Mesenchymal stem cell (in vitro differentiated cells and primary cell): ENCODE results near the gene LRP1B.

Experiments used
- DNase-seq: peaks from one replicate; pipeline ENCODE4 v3.0.0-alpha.2; 2013
- H2AFZ ChIP-seq: one replicate; pipeline ENCODE4 v1.6.1; 2013; ENCODE audit warnings: low read depth, mild to moderate bottlenecking, control low read depth, inconsistent platforms, low read length, moderate library complexity
- H2AK5ac ChIP-seq: 2 replicates; pipeline ENCODE4 v1.6.1; 2013; ENCODE audit warnings: low read length, moderate library complexity, mild to moderate bottlenecking, inconsistent platforms; ENCODE audit not compliant: severe bottlenecking
- H2BK120ac ChIP-seq: one replicate; pipeline ENCODE4 v1.6.1; 2013; ENCODE audit warnings: low read depth, mild to moderate bottlenecking, inconsistent platforms, low read length, moderate library complexity
- H2BK12ac ChIP-seq, 2 experiments: one replicate each; pipeline ENCODE4 v1.6.1; 2013; ENCODE audit warnings: inconsistent platforms in 2 of 2, low read length in 2 of 2, mild to moderate bottlenecking in 2 of 2, moderate library complexity in 2 of 2, control low read depth in 1 of 2
- H2BK15ac ChIP-seq: one replicate; pipeline ENCODE4 v1.6.1; 2013; ENCODE audit warnings: mild to moderate bottlenecking, low read depth, inconsistent platforms; ENCODE audit not compliant: poor library complexity, severe bottlenecking
- H2BK5ac ChIP-seq: 2 replicates; pipeline ENCODE4 v1.6.1; 2013; ENCODE audit warnings: low read depth, mild to moderate bottlenecking, low read length, control low read depth, inconsistent platforms; ENCODE audit not compliant: poor library complexity, severe bottlenecking
- H3K14ac ChIP-seq, 2 experiments: one replicate each; pipeline ENCODE4 v1.6.1; 2013; ENCODE audit warnings: inconsistent platforms in 2 of 2, low read length in 2 of 2, control low read depth in 1 of 2, mild to moderate bottlenecking in 1 of 2, moderate library complexity in 1 of 2
- H3K18ac ChIP-seq, 2 experiments: one replicate each; pipeline ENCODE4 v1.6.1; 2013; ENCODE audit warnings: inconsistent platforms in 2 of 2, low read length in 2 of 2, control low read depth in 1 of 2, low read depth in 1 of 2, mild to moderate bottlenecking in 1 of 2
- H3K23ac ChIP-seq, 2 experiments: one replicate each; pipeline ENCODE4 v1.6.1; 2013; ENCODE audit warnings: inconsistent platforms in 2 of 2, low read length in 2 of 2, mild to moderate bottlenecking in 2 of 2, moderate library complexity in 2 of 2, control low read depth in 1 of 2
- H3K27ac ChIP-seq: 2 replicates; pipeline ENCODE4 v1.5.1; 2013; ENCODE audit warnings: mild to moderate bottlenecking, moderate library complexity, low read length, control low read depth, inconsistent platforms; ENCODE audit not compliant: poor library complexity, severe bottlenecking
- H3K27me3 ChIP-seq, 2 experiments: 2 replicates each; pipeline versions ENCODE4 v1.6.1 to v1.7.0; 2013; ENCODE audit warnings: low read length in 2 of 2, mild to moderate bottlenecking in 2 of 2, moderate library complexity in 2 of 2, control low read depth in 1 of 2, inconsistent platforms in 1 of 2; ENCODE audit not compliant: control insufficient read depth in 1 of 2, insufficient read depth in 1 of 2
- H3K36me3 ChIP-seq, 2 experiments: 2 replicates each; pipeline versions ENCODE4 v1.6.1 to v1.7.0; 2013; ENCODE audit warnings: low read length in 2 of 2, control low read depth in 1 of 2, inconsistent platforms in 1 of 2, low read depth in 1 of 2, mild to moderate bottlenecking in 1 of 2; ENCODE audit not compliant: insufficient read depth in 2 of 2, control insufficient read depth in 1 of 2
- H3K4ac ChIP-seq, 2 experiments: one replicate each; pipeline ENCODE4 v1.6.1; 2013; ENCODE audit warnings: inconsistent platforms in 2 of 2, low read length in 2 of 2, mild to moderate bottlenecking in 2 of 2, moderate library complexity in 2 of 2, control low read depth in 1 of 2, low read depth in 1 of 2
- H3K4me1 ChIP-seq: 2 replicates; pipeline ENCODE4 v1.6.1; 2013; ENCODE audit warnings: low read depth, low read length, control low read depth; ENCODE audit not compliant: control insufficient read depth, insufficient read depth
- H3K4me2 ChIP-seq: 2 replicates; pipeline ENCODE4 v1.6.1; 2013; ENCODE audit warnings: low read length, mild to moderate bottlenecking, inconsistent platforms; ENCODE audit not compliant: poor library complexity, severe bottlenecking
- H3K4me3 ChIP-seq, 2 experiments: 2 replicates each; pipeline versions ENCODE4 v1.5.1 to v1.7.0; 2013; ENCODE audit warnings: low read length in 2 of 2, mild to moderate bottlenecking in 2 of 2, control low read depth in 1 of 2, low read depth in 1 of 2; ENCODE audit not compliant: insufficient read depth in 1 of 2
- H3K79me1 ChIP-seq: replicated peaks from 2 replicates; pipeline ENCODE4 v1.6.1; 2013; ENCODE audit warnings: mild to moderate bottlenecking, control low read depth, low read length, inconsistent platforms; ENCODE audit not compliant: poor library complexity, severe bottlenecking
- H3K9ac ChIP-seq: 2 replicates; pipeline ENCODE4 v1.7.0; 2013; ENCODE audit warnings: mild to moderate bottlenecking, low read length, moderate library complexity
- H3K9me3 ChIP-seq: 2 replicates; pipeline ENCODE4 v1.7.0; 2013; ENCODE audit warnings: mild to moderate bottlenecking, low read length; ENCODE audit not compliant: control insufficient read depth
- H4K8ac ChIP-seq: one replicate; pipeline ENCODE4 v1.6.1; 2013; ENCODE audit warnings: inconsistent platforms, mild to moderate bottlenecking, low read length, moderate library complexity
- H4K91ac ChIP-seq: one replicate; pipeline ENCODE4 v1.6.1; 2013; ENCODE audit warnings: mild to moderate bottlenecking, low read length, inconsistent platforms
- WGBS: methylation state at CpG from one replicate; pipeline ENCODE4 v1.1.7; 2013; ENCODE audit warnings: mixed read lengths; 5-methylcytosine and 5-hydroxymethylcytosine counted together

The LRP1B gene

DNA sequence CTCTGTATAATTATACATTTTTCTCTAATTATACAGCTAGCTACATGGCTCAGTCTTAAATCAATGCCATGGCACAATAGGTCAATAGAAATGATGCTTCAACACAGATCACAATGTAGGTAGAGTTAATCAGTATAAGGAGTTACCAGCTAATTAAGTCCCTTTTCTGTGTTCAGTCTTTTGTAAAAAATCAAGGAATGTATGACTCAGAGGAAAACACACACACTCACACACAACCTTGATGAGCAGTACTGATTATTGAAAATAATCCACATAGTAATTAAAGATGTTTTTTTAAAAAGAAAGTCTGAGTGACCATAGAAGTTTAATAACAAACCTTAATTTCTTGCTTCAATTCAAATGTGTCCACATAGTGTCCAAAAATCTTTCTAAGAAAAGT, 691.3 kb downstream of the LRP1B start:
- H3K9ac ChIP-seq, result no peak overlapping the region
- H2AFZ ChIP-seq, result no peak overlapping the region
- H3K4me2 ChIP-seq, result no peak overlapping the region
- no peaks in the 10 kb centered on the region for H3K4me1 ChIP-seq
- no peak overlapping the region for H3K4me3 ChIP-seq
- H3K79me1 ChIP-seq, result no peaks in the 10 kb centered on the region
- H3K27ac ChIP-seq, result no peak overlapping the region
- DNase-seq, result peak; percentile 11
- no peak overlapping the region for H2AK5ac ChIP-seq
- no peak overlapping the region for H2BK15ac ChIP-seq
- no peak overlapping the region for H4K8ac ChIP-seq
- no peak overlapping the region for H3K23ac ChIP-seq
- no peak overlapping the region for H3K14ac ChIP-seq
- H3K36me3 ChIP-seq, result no peaks in the 10 kb centered on the region
- no peak overlapping the region for H3K18ac ChIP-seq
- no peak overlapping the region for H3K4ac ChIP-seq
- peaks cover 4% of the 10 kb centered on the region for H3K9me3 ChIP-seq
- H2BK5ac ChIP-seq, result no peak overlapping the region
- H3K27me3 ChIP-seq, result no peaks in the 10 kb centered on the region
- no peak overlapping the region for H4K91ac ChIP-seq
- no peak overlapping the region for H2BK120ac ChIP-seq
- no peak overlapping the region for H2BK12ac ChIP-seq

DNA sequence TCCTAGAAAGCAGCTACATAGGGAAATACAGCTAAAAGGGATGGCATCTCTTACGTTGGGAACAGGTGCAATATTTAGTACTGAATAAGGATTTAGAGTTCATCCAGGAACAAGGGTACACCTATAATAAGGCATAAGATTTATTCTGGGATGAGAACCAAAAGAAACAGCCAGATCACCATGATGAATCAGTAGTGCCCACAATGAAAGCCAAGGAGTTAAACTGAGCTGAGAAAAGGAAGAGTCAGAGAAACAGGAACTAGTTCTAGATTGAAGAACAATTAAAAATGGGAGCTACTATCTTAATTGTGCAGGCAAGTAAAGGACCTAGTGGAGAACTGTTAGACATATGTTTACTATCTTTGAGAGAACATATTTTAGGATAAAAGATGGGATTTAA, 692.3 kb downstream of the LRP1B start:
- Histone ChIP-seq H3K27ac (no peak overlapping the region), H2AFZ (no peak overlapping the region), H2BK120ac (no peak overlapping the region), H3K9ac (no peak overlapping the region), H2AK5ac (no peak overlapping the region), H3K27me3 (no peaks in the 10 kb centered on the region), H3K18ac (no peak overlapping the region), H3K36me3 (no peaks in the 10 kb centered on the region), H3K4me1 (no peaks in the 10 kb centered on the region), H2BK15ac (no peak overlapping the region), H4K91ac (no peak overlapping the region), H2BK12ac (no peak overlapping the region), H4K8ac (no peak overlapping the region), H3K4ac (no peak overlapping the region), H3K9me3 (peaks cover 4% of the 10 kb centered on the region), H2BK5ac (no peak overlapping the region), H3K23ac (no peak overlapping the region), H3K14ac (no peak overlapping the region), H3K4me3 (no peak overlapping the region), H3K79me1 (no peaks in the 10 kb centered on the region), H3K4me2 (no peak overlapping the region)
- no peak for DNase-seq
- 100% methylated on average over 1 of the region's 1 CpG for WGBS

DNA sequence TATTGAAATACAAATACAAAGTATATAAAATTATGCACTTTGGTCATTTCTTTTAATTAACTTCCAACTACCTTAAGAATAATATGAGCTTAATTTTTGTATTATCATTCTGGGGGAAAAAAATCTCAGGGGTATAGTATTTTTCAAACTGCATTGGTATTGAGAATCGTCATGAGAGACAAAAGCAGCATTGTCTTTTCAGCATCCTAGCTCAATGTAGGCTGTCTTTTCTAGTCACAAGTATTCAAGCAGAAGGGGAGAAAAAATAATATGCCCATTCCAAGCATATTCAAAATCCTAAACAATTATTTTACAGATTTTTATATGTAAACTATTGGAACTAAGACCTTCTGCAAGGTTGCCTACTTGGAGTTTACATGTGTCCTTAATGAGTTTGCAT, 693.3 kb downstream of the LRP1B start:
- 100% methylated on average over 1 of the region's 1 CpG for WGBS

DNA sequence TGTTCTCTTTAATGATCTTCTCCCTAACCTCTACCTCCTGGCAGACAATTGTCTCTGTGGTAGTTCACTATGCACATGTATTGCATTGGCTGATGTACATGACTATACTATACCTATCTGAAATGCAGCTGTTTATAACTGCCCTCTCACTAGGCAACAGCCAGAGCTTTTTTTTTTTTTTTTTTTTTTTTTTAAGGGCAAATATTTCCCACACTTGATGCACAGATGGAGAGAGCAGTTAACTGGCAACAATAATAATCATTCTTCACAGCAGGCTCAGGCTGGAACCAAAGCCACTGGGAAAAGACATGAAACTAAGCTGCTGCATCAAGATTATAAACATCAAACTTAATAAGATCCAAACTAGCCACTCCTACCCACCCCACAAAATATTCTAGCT, 707.7 kb downstream of the LRP1B start:
- no peak overlapping the region for H3K4ac ChIP-seq
- no peaks in the 10 kb centered on the region for H3K36me3 ChIP-seq
- H3K27me3 ChIP-seq, result no peaks in the 10 kb centered on the region
- no peak overlapping the region for H3K18ac ChIP-seq
- H3K14ac ChIP-seq, result no peak overlapping the region
- no peak overlapping the region for H2BK15ac ChIP-seq
- H2AK5ac ChIP-seq, result no peak overlapping the region
- H3K9me3 ChIP-seq, result no peaks in the 10 kb centered on the region
- no peak overlapping the region for H3K27ac ChIP-seq
- DNase-seq, result no peak
- H2BK5ac ChIP-seq, result no peak overlapping the region
- no peak overlapping the region for H3K4me3 ChIP-seq
- H4K91ac ChIP-seq, result no peak overlapping the region
- no peak overlapping the region for H3K23ac ChIP-seq
- no peak overlapping the region for H3K9ac ChIP-seq
- no peak overlapping the region for H3K4me2 ChIP-seq
- no peaks in the 10 kb centered on the region for H3K4me1 ChIP-seq
- no peak overlapping the region for H2AFZ ChIP-seq
- H2BK12ac ChIP-seq, result no peak overlapping the region
- no peak overlapping the region for H2BK120ac ChIP-seq
- H3K79me1 ChIP-seq, result no peaks in the 10 kb centered on the region
- no peak overlapping the region for H4K8ac ChIP-seq

More for the DNA sequence above, 693.3 kb downstream of the LRP1B start:
- peaks cover 4% of the 10 kb centered on the region for H3K9me3 ChIP-seq
- H3K4me1 ChIP-seq, result no peaks in the 10 kb centered on the region
- H2BK120ac ChIP-seq, result no peak overlapping the region
- H2BK15ac ChIP-seq, result no peak overlapping the region
- H3K4ac ChIP-seq, result no peak overlapping the region
- no peak overlapping the region for H3K4me3 ChIP-seq
- no peak overlapping the region for H3K23ac ChIP-seq
- H2AFZ ChIP-seq, result no peak overlapping the region
- no peaks in the 10 kb centered on the region for H3K36me3 ChIP-seq
- no peak overlapping the region for H3K14ac ChIP-seq
- no peak overlapping the region for H4K91ac ChIP-seq
- H3K18ac ChIP-seq, result no peak overlapping the region
- H3K27me3 ChIP-seq, result no peaks in the 10 kb centered on the region
- no peak overlapping the region for H3K4me2 ChIP-seq
- no peak overlapping the region for H2AK5ac ChIP-seq
- no peaks in the 10 kb centered on the region for H3K79me1 ChIP-seq
- H2BK5ac ChIP-seq, result no peak overlapping the region
- no peak overlapping the region for H2BK12ac ChIP-seq
- H3K27ac ChIP-seq, result no peak overlapping the region
- no peak overlapping the region for H3K9ac ChIP-seq
- no peak for DNase-seq
- H4K8ac ChIP-seq, result no peak overlapping the region
